VCaP (cell line): ENCODE data around the gene STK4.

Source experiments
- H3K27ac ChIP-seq: fragments of 450-650 bp; 2 replicates; pipeline ENCODE4 v1.5.1; 2017
- CTCF ChIP-seq: fragments of 450-650 bp; conservative IDR thresholded peaks from 2 replicates; pipeline ENCODE4 v1.5.1; 2017; ENCODE audit warnings: mild to moderate bottlenecking, moderate library complexity

Gene STK4

GRCh38 chr20:45111799-45112471, 145.6 kb downstream of the STK4 start:
- H3K27ac ChIP-seq: no peak overlapping the region
- peak; percentile 65 for TF ChIP-seq CTCF

- TF ChIP-seq CTCF: no peak
- no peak overlapping the region for H3K27ac ChIP-seq
Measured at GRCh38 chr20:45112754-45113153, 146.4 kb downstream of the STK4 start.

GRCh38 chr20:45113865-45114264, 147.6 kb downstream of the STK4 start:
- no peak for TF ChIP-seq CTCF
- no peak overlapping the region for H3K27ac ChIP-seq

GRCh38 chr20:45114465-45115385, 148.4 kb downstream of the STK4 start, which contains the start of gene WFDC5:
Gene WFDC5, minus strand, starts transcription at chr20:45115174. Its CDS starts 91 bp downstream, at chr20:45115083.
- no peak for TF ChIP-seq CTCF
- H3K27ac ChIP-seq: no peak within 1 kb of the TSS

GRCh38 chr20:45115386-45115774, 149.1 kb downstream of the STK4 start:
- no peak for TF ChIP-seq CTCF

GRCh38 chr20:45115829-45116228, 149.5 kb downstream of the STK4 start:
- TF ChIP-seq CTCF: no peak

More at GRCh38 chr20:45115386-45115774, 149.1 kb downstream of the STK4 start:
- no peak overlapping the region for H3K27ac ChIP-seq

GRCh38 chr20:45117581-45117980, 151.3 kb downstream of the STK4 start:
- TF ChIP-seq CTCF: no peak
- no peak overlapping the region for H3K27ac ChIP-seq

More at GRCh38 chr20:45115829-45116228, 149.5 kb downstream of the STK4 start:
- H3K27ac ChIP-seq: no peak overlapping the region
